GM18517 (cell line): ENCODE measurements around the gene ZIC1.

Source experiments
- ATAC-seq: cut with Tn5 transposase; IDR thresholded peaks from one replicate; pipeline ENCODE4 v1.9.1; 2021; ENCODE audit warnings: mild to moderate bottlenecking, moderate library complexity; ENCODE audit not compliant: unreplicated experiment

ZIC1 gene

GRCh38 chr3:147379651-147380050 is 29.5 kb upstream of the ZIC1 start:
- ATAC-seq: no peak

- no peak for ATAC-seq
These were observed 28.7 kb upstream of the ZIC1 start for GRCh38 chr3:147380387-147380951.

GRCh38 chr3:147380977-147381376 is 28.2 kb upstream of the ZIC1 start:
- ATAC-seq: no peak

- ATAC-seq: no peak
These were observed 27.6 kb upstream of the ZIC1 start for GRCh38 chr3:147381596-147381995.

- ATAC-seq: no peak
These were observed 25.5 kb upstream of the ZIC1 start for GRCh38 chr3:147383617-147384016.

GRCh38 chr3:147384210-147385058 is 24.7 kb upstream of the ZIC1 start:
- ATAC-seq: no peak

GRCh38 chr3:147385059-147386012 is 23.8 kb upstream of the ZIC1 start:
- ATAC-seq: no peak

- no peak for ATAC-seq
These were observed 21.8 kb upstream of the ZIC1 start for GRCh38 chr3:147387291-147387884.

- no peak for ATAC-seq
These were observed 21.1 kb upstream of the ZIC1 start for GRCh38 chr3:147387885-147388699.

- ATAC-seq: no peak
These were observed 20.2 kb upstream of the ZIC1 start for GRCh38 chr3:147388700-147389580.

- no peak for ATAC-seq
These were observed 19.4 kb upstream of the ZIC1 start for GRCh38 chr3:147389717-147390116.

- no peak for ATAC-seq
These were observed 18.3 kb upstream of the ZIC1 start for GRCh38 chr3:147390589-147391569.

GRCh38 chr3:147391781-147392624 is 17.2 kb upstream of the ZIC1 start:
- ATAC-seq: no peak

GRCh38 chr3:147392625-147392946 is 16.6 kb upstream of the ZIC1 start:
- no peak for ATAC-seq

GRCh38 chr3:147393261-147393942 is 15.8 kb upstream of the ZIC1 start:
- no peak for ATAC-seq

GRCh38 chr3:147393943-147394883 is 15.0 kb upstream of the ZIC1 start:
- no peak for ATAC-seq
